Sigmoid colon (tissue), 4 donors: ENCODE data around the gene TMTC1.

Source experiments
- EP300 ChIP-seq, 4 donors: sonication (generic); formaldehyde crosslinking; IDR thresholded peaks; one replicate each; pipeline ENCODE4 v1.6.1; 2017; ENCODE audit warnings: antibody characterized with exemption in 4 of 4
- POLR2A ChIP-seq, 2 donors: fragments of 450-650 bp; IDR thresholded peaks; one replicate each; pipeline ENCODE4 v1.6.1; 2016; ENCODE audit warnings: antibody characterized with exemption in 2 of 2, mild to moderate bottlenecking in 2 of 2, moderate library complexity in 2 of 2
- TF ChIP-seq, protein P1 (sequence below), 4 experiments: fragments of 450-650 bp in 3 of 4; fragments of 200-600 bp in 1 of 4; IDR thresholded peaks; one replicate each; pipeline ENCODE4 v1.5.1; 2016 to 2019; ENCODE audit warnings: antibody characterized with exemption in 4 of 4, mild to moderate bottlenecking in 3 of 4, moderate library complexity in 2 of 4

DNA sequence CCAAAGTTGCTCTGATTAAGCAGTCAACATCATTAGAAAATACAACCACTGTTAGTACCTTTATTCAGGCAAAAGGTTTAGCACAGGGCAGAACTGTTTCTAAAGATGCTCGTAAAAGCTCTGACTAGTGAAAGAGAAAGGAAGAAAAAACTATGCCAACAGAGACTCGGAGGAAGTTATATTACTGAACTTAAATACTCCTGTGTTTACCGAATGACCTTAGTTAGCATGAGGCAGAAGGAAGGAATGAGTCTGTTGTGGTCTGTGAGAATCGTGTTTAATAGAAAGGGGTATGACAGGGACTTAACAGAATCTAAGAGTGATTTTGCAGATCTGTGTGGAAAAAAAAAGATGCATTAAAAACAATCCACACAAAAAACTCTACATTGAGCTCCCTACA, 202.1 kb downstream of the TMTC1 start:
- TF ChIP-seq, protein P1, sequence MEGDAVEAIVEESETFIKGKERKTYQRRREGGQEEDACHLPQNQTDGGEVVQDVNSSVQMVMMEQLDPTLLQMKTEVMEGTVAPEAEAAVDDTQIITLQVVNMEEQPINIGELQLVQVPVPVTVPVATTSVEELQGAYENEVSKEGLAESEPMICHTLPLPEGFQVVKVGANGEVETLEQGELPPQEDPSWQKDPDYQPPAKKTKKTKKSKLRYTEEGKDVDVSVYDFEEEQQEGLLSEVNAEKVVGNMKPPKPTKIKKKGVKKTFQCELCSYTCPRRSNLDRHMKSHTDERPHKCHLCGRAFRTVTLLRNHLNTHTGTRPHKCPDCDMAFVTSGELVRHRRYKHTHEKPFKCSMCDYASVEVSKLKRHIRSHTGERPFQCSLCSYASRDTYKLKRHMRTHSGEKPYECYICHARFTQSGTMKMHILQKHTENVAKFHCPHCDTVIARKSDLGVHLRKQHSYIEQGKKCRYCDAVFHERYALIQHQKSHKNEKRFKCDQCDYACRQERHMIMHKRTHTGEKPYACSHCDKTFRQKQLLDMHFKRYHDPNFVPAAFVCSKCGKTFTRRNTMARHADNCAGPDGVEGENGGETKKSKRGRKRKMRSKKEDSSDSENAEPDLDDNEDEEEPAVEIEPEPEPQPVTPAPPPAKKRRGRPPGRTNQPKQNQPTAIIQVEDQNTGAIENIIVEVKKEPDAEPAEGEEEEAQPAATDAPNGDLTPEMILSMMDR (IDR thresholded peaks at IDR 0.05) = no peak
- TF ChIP-seq POLR2A (IDR thresholded peaks at IDR 0.05) = no peak
- TF ChIP-seq EP300 (IDR thresholded peaks at IDR 0.05) = no peak
